A549 (cell line): ENCODE measurements around the gene PXYLP1.

ENCODE experiments used
- ATOH8 ChIP-seq: fragments of 250-450 bp; sonication (Bioruptor Pico); IDR thresholded peaks from 2 replicates; pipeline ENCODE4 v1.5.0; 2020; ENCODE audit warnings: low read depth, mild to moderate bottlenecking, moderate library complexity
- EP300 ChIP-seq, 2 experiments: fragments of >200 bp; sonication (Bioruptor Twin); formaldehyde crosslinking; IDR thresholded peaks; 2 replicates in 1 of 2; 3 replicates in 1 of 2; pipeline ENCODE4 v1.6.1; 2016 to 2017
- NFE2L2 ChIP-seq: fragments of 150-350 bp; conservative IDR thresholded peaks from 2 replicates; pipeline ENCODE4 v1.6.1; 2014; ENCODE audit warnings: low read length
- PHF8 ChIP-seq: fragments of 200-600 bp; sonication (generic); IDR thresholded peaks from 2 replicates; pipeline ENCODE4 v1.6.1; 2016; ENCODE audit warnings: low read depth, mild to moderate bottlenecking, antibody characterized with exemption, moderate library complexity, borderline replicate concordance
- POLR2AphosphoS2 ChIP-seq: conservative IDR thresholded peaks from 2 replicates; pipeline ENCODE4 v1.6.1; 2012; ENCODE audit warnings: low read length, improper control_type of control experiment, inconsistent platforms
- SMC3 ChIP-seq: fragments of >200 bp; sonication (Bioruptor Twin); formaldehyde crosslinking; IDR thresholded peaks from 3 replicates; pipeline ENCODE4 v1.6.1; 2018; ENCODE audit warnings: inconsistent platforms
- TP53 ChIP-seq: fragments of 250-450 bp; sonication (Bioruptor Pico); IDR thresholded peaks from 2 replicates; pipeline ENCODE4 v1.5.0; 2021; ENCODE audit warnings: mild to moderate bottlenecking, moderate library complexity
- TF ChIP-seq, protein P1 (sequence below): fragments of >200 bp; sonication (Bioruptor Twin); formaldehyde crosslinking; IDR thresholded peaks from 3 replicates; pipeline ENCODE4 v1.5.1; 2016
- TF ChIP-seq, protein P2 (sequence below): fragments of 450-650 bp; IDR thresholded peaks from 2 replicates; pipeline ENCODE4 v1.6.1; 2014; ENCODE audit warnings: antibody characterized with exemption

DNA sequence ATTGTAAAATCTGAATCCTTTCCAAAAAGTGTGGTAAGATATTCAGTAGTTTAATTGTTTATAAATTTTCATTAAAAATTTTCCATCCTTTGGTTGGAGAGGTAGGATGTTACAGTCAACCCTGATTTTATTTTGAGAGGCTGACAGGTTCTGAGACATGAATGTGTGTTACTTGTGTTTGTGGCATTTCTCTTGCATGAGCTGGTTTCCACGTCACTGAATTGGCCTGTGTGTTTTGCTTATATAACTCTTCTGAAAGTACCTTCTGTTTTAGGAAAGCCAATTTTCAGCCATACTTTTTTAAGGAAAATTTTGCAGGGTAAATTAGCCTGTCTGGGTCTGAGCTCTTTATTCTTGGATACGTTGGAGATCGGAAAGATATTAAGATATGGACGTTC lies 30.7 kb downstream of the PXYLP1 start:
- TF ChIP-seq EP300 (IDR thresholded peaks at IDR 0.05) (no peak), NFE2L2 (no peak), SMC3 (no peak), TP53 (CRISPR knock-in tag) (no peak), POLR2AphosphoS2 (no peak), ATOH8 (CRISPR knock-in tag) (no peak), PHF8 (no peak)
- TF ChIP-seq, protein P1, sequence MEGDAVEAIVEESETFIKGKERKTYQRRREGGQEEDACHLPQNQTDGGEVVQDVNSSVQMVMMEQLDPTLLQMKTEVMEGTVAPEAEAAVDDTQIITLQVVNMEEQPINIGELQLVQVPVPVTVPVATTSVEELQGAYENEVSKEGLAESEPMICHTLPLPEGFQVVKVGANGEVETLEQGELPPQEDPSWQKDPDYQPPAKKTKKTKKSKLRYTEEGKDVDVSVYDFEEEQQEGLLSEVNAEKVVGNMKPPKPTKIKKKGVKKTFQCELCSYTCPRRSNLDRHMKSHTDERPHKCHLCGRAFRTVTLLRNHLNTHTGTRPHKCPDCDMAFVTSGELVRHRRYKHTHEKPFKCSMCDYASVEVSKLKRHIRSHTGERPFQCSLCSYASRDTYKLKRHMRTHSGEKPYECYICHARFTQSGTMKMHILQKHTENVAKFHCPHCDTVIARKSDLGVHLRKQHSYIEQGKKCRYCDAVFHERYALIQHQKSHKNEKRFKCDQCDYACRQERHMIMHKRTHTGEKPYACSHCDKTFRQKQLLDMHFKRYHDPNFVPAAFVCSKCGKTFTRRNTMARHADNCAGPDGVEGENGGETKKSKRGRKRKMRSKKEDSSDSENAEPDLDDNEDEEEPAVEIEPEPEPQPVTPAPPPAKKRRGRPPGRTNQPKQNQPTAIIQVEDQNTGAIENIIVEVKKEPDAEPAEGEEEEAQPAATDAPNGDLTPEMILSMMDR, result no peak
- TF ChIP-seq, protein P2, sequence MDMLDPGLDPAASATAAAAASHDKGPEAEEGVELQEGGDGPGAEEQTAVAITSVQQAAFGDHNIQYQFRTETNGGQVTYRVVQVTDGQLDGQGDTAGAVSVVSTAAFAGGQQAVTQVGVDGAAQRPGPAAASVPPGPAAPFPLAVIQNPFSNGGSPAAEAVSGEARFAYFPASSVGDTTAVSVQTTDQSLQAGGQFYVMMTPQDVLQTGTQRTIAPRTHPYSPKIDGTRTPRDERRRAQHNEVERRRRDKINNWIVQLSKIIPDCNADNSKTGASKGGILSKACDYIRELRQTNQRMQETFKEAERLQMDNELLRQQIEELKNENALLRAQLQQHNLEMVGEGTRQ, result no peak
